ENCODE data around the gene LYPD6B. TPM values are rescaled to one million over a fixed set of nuclear protein-coding genes. Genes with fewer than 3 reads are reported as not detected.

Gene LYPD6B
- total RNA-seq, 8 experiments from 2014 or later, result 0.46 to 2.1 (median 0.90) TPM; not detected in 2

GRCh38 chr2:149017116-149017985 lies 21.1 kb upstream of the LYPD6B start:
- Histone ChIP-seq H3K27ac (no peak overlapping the region), H3K4me1 (replicated peaks in 1 of 2) (no peaks in the 10 kb centered on the region), H3K4me3 (no peak overlapping the region)
- 32 to 100% (median 53%) methylated on average over 2 to 12 of the region's 14 CpGs for WGBS, 10 experiments
- ATAC-seq (replicated peaks in 6 of 8), result peak; percentile 65 to 88 (median 74)
- in situ Hi-C loops (cut with MboI; ENCODE audit: low pct_unique_long_range_greater_than_20kb in 2 of 9, low sequenced_read_pairs in 9 of 9, unreplicated experiment in 9 of 9), result loop anchor here in 6 of 9 experiments (5.0 to 25.0 kb wide), 5 partner anchors 295 to 547 kb away; no protein-coding TSS in a partner anchor

GRCh38 chr2:149018981-149019380 lies 19.5 kb upstream of the LYPD6B start:
- ATAC-seq (replicated peaks in 6 of 8), result no peak
- in situ Hi-C loops (cut with MboI; ENCODE audit: low pct_unique_long_range_greater_than_20kb in 2 of 9, low sequenced_read_pairs in 9 of 9, unreplicated experiment in 9 of 9), result loop anchor here in 6 of 9 experiments (5.0 to 25.0 kb wide), 5 partner anchors 293 to 546 kb away; no protein-coding TSS in a partner anchor
- Histone ChIP-seq H3K4me1 (replicated peaks in 1 of 2) (no peaks in the 10 kb centered on the region), H3K4me3 (no peak overlapping the region), H3K27ac (no peak overlapping the region)
- 74 to 100% (median 88%) methylated on average over 1 to 3 of the region's 3 CpGs for WGBS, 10 experiments

GRCh38 chr2:149019768-149020167 lies 18.7 kb upstream of the LYPD6B start:
- 38 to 100% (median 73%) methylated on average over 1 to 2 of the region's 2 CpGs; no CpG with 5 or more reads in 1 of the 10 experiments for WGBS, 10 experiments
- Histone ChIP-seq H3K4me1 (replicated peaks in 1 of 2) (no peaks in the 10 kb centered on the region), H3K27ac (no peak overlapping the region), H3K4me3 (no peak overlapping the region)
- in situ Hi-C loops (cut with MboI; ENCODE audit: low pct_unique_long_range_greater_than_20kb in 2 of 9, low sequenced_read_pairs in 9 of 9, unreplicated experiment in 9 of 9), result loop anchor here in 8 of 9 experiments (5.0 to 25.0 kb wide), 5 partner anchors 293 to 545 kb away; no protein-coding TSS in a partner anchor
- no peak for ATAC-seq (replicated peaks in 6 of 8)

GRCh38 chr2:149020432-149020851 lies 18.1 kb upstream of the LYPD6B start:
- Histone ChIP-seq H3K4me3 (no peak overlapping the region), H3K27ac (no peak overlapping the region), H3K4me1 (replicated peaks in 1 of 2) (no peaks in the 10 kb centered on the region)
- in situ Hi-C loops (cut with MboI; ENCODE audit: low pct_unique_long_range_greater_than_20kb in 2 of 9, low sequenced_read_pairs in 9 of 9, unreplicated experiment in 9 of 9), result loop anchor here in 5 of 9 experiments (10.0 to 25.0 kb wide), 3 partner anchors 292 to 544 kb away; no protein-coding TSS in a partner anchor
- ATAC-seq (replicated peaks in 6 of 8), result no peak
- 72 to 100% (median 94%) methylated on average over 1 to 10 of the region's 10 CpGs; no CpG with 5 or more reads in 2 of the 10 experiments for WGBS, 10 experiments

- peak in 1 of 8 experiments; percentile 40 for ATAC-seq (replicated peaks in 6 of 8)
- in situ Hi-C loops (cut with MboI; ENCODE audit: low pct_unique_long_range_greater_than_20kb in 2 of 9, low sequenced_read_pairs in 9 of 9, unreplicated experiment in 9 of 9), result loop anchor here in 5 of 9 experiments (10.0 to 25.0 kb wide), 3 partner anchors 291 to 544 kb away; no protein-coding TSS in a partner anchor
These were observed 17.2 kb upstream of the LYPD6B start for GRCh38 chr2:149021271-149021719.

GRCh38 chr2:149021761-149022160 lies 16.7 kb upstream of the LYPD6B start:
- in situ Hi-C loops (cut with MboI; ENCODE audit: low pct_unique_long_range_greater_than_20kb in 2 of 9, low sequenced_read_pairs in 9 of 9, unreplicated experiment in 9 of 9), result loop anchor here in 5 of 9 experiments (10.0 to 25.0 kb wide), 3 partner anchors 291 to 543 kb away; no protein-coding TSS in a partner anchor
- Histone ChIP-seq H3K27ac (no peak overlapping the region), H3K4me3 (no peak overlapping the region), H3K4me1 (replicated peaks in 1 of 2) (peaks cover 0 to 4% of the 10 kb centered on the region in 2 donors)
- WGBS, 10 experiments, result 72 to 100% (median 94%) methylated on average over 1 to 6 of the region's 6 CpGs; no CpG with 5 or more reads in 1 of the 10 experiments
- ATAC-seq (replicated peaks in 6 of 8), result no peak

More at GRCh38 chr2:149021271-149021719, 17.2 kb upstream of the LYPD6B start:
- Histone ChIP-seq H3K27ac (no peak overlapping the region), H3K4me3 (no peak overlapping the region), H3K4me1 (replicated peaks in 1 of 2) (no peaks in the 10 kb centered on the region)
- WGBS, 10 experiments, result 52 to 100% (median 94%) methylated on average over 2 to 5 of the region's 5 CpGs

GRCh38 chr2:149023091-149023490 lies 15.4 kb upstream of the LYPD6B start:
- ATAC-seq (replicated peaks in 6 of 8), result no peak
- WGBS, 10 experiments, result 38 to 100% (median 91%) methylated on average over 1 to 5 of the region's 6 CpGs; no CpG with 5 or more reads in 3 of the 10 experiments
- in situ Hi-C loops (cut with MboI; ENCODE audit: low pct_unique_long_range_greater_than_20kb in 2 of 9, low sequenced_read_pairs in 9 of 9, unreplicated experiment in 9 of 9), result loop anchor here in 5 of 9 experiments (10.0 to 25.0 kb wide), 3 partner anchors 289 to 542 kb away; no protein-coding TSS in a partner anchor

GRCh38 chr2:149027590-149028250 lies 10.8 kb upstream of the LYPD6B start:
- 15 to 80% (median 57%) methylated on average over 1 to 6 of the region's 7 CpGs; no CpG with 5 or more reads in 2 of the 10 experiments for WGBS, 10 experiments
- Histone ChIP-seq H3K27ac (no peak overlapping the region), H3K4me3 (no peak overlapping the region), H3K4me1 (replicated peaks in 1 of 2) (peaks cover 10 to 30% of the 10 kb centered on the region in 2 donors)
- ATAC-seq (replicated peaks in 6 of 8), result peak in 5 of 8 experiments; percentile 12 to 60 (median 52)
- in situ Hi-C loops (cut with MboI; ENCODE audit: low pct_unique_long_range_greater_than_20kb in 2 of 9, low sequenced_read_pairs in 9 of 9, unreplicated experiment in 9 of 9), result loop anchor here in 5 of 9 experiments (10.0 to 25.0 kb wide), 3 partner anchors 285 to 537 kb away; no protein-coding TSS in a partner anchor

More at GRCh38 chr2:149023091-149023490, 15.4 kb upstream of the LYPD6B start:
- Histone ChIP-seq H3K27ac (no peak overlapping the region), H3K4me1 (replicated peaks in 1 of 2) (peaks cover 5 to 17% of the 10 kb centered on the region in 2 donors), H3K4me3 (no peak overlapping the region)

GRCh38 chr2:149028377-149028776 lies 10.1 kb upstream of the LYPD6B start:
- Histone ChIP-seq H3K4me3 (no peak overlapping the region), H3K27ac (no peak overlapping the region), H3K4me1 (replicated peaks in 1 of 2) (peaks cover 10 to 30% of the 10 kb centered on the region in 2 donors)
- WGBS, 10 experiments, result 35 to 100% (median 94%) methylated on average over 2 to 6 of the region's 6 CpGs; no CpG with 5 or more reads in 1 of the 10 experiments
- ATAC-seq (replicated peaks in 6 of 8), result no peak
- in situ Hi-C loops (cut with MboI; ENCODE audit: low pct_unique_long_range_greater_than_20kb in 2 of 9, low sequenced_read_pairs in 9 of 9, unreplicated experiment in 9 of 9), result loop anchor here in 5 of 9 experiments (10.0 to 25.0 kb wide), 3 partner anchors 284 to 536 kb away; no protein-coding TSS in a partner anchor

- peaks cover 10 to 30% of the 10 kb centered on the region in 2 donors for H3K4me1 ChIP-seq (replicated peaks in 1 of 2)
- in situ Hi-C loops (cut with MboI; ENCODE audit: low pct_unique_long_range_greater_than_20kb in 2 of 9, low sequenced_read_pairs in 9 of 9, unreplicated experiment in 9 of 9), result loop anchor here in 5 of 9 experiments (10.0 to 25.0 kb wide), 3 partner anchors 283 to 536 kb away; no protein-coding TSS in a partner anchor
- H3K4me3 ChIP-seq, result no peak overlapping the region
- ATAC-seq (replicated peaks in 6 of 8), result no peak
- H3K27ac ChIP-seq, result no peak overlapping the region
- 0 to 92% (median 62%) methylated on average over 1 to 2 of the region's 2 CpGs; no CpG with 5 or more reads in 2 of the 10 experiments for WGBS, 10 experiments
These were observed 9.6 kb upstream of the LYPD6B start for GRCh38 chr2:149028891-149029290.

GRCh38 chr2:149029307-149029965 lies 9.1 kb upstream of the LYPD6B start:
- Histone ChIP-seq H3K4me3 (no peak overlapping the region), H3K4me1 (replicated peaks in 1 of 2) (peaks cover 10 to 30% of the 10 kb centered on the region in 2 donors), H3K27ac (no peak overlapping the region)
- ATAC-seq (replicated peaks in 6 of 8), result peak in 4 of 8 experiments; percentile 6 to 36 (median 17)
- 0 to 93% (median 66%) methylated on average over 1 to 7 of the region's 11 CpGs; no CpG with 5 or more reads in 2 of the 10 experiments for WGBS, 10 experiments
- in situ Hi-C loops (cut with MboI; ENCODE audit: low pct_unique_long_range_greater_than_20kb in 2 of 9, low sequenced_read_pairs in 9 of 9, unreplicated experiment in 9 of 9), result loop anchor here in 5 of 9 experiments (10.0 to 25.0 kb wide), 3 partner anchors 283 to 535 kb away; no protein-coding TSS in a partner anchor
